T1000 (cell line): Measurements from ENCODE around the gene KIAA0753.
A peak's percentile ranks its signal among the peaks of the same experiment; 100 is the strongest.

Experiments
- DNase-seq: peaks from one replicate; lab custom pipeline; 2025; ENCODE audit warnings: mixed read lengths; lab: John Stamatoyannopoulos, UW

KIAA0753 gene

GRCh38 chr17:6640536-6641246 lies at the start of gene KIAA0753, which contains the start of gene TXNDC17:
Gene KIAA0753 (minus strand): TSS chr17:6640711. CDS start chr17:6635103, 5,608 bp downstream.
Gene TXNDC17 (plus strand): TSS chr17:6641060. CDS start chr17:6641083, 23 bp downstream.
- peak; percentile 86 for DNase-seq

GRCh38 chr17:6688944-6689343 lies 48.4 kb upstream of the KIAA0753 start:
- no peak for DNase-seq

- DNase-seq, result no peak
Measured at GRCh38 chr17:6686026-6686425, 45.5 kb upstream of the KIAA0753 start.

GRCh38 chr17:6684881-6685767 lies 44.6 kb upstream of the KIAA0753 start:
- no peak for DNase-seq

DNA sequence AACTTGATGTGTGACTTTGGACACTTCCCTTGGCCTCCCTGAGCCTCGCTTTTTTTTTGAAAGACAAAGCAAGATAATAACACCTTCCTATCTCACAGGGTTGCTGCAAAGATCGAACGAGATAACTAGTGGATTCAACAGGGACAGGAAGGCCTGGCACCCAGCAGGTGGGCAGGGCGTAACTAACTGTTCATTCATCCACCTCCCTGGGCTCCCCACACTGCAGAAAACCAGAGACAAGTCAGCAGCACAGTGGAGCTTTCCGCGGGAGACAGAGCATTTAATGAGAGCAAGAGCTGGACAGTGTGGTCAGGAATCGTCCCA lies 43.9 kb upstream of the KIAA0753 start:
- DNase-seq, result no peak

DNA sequence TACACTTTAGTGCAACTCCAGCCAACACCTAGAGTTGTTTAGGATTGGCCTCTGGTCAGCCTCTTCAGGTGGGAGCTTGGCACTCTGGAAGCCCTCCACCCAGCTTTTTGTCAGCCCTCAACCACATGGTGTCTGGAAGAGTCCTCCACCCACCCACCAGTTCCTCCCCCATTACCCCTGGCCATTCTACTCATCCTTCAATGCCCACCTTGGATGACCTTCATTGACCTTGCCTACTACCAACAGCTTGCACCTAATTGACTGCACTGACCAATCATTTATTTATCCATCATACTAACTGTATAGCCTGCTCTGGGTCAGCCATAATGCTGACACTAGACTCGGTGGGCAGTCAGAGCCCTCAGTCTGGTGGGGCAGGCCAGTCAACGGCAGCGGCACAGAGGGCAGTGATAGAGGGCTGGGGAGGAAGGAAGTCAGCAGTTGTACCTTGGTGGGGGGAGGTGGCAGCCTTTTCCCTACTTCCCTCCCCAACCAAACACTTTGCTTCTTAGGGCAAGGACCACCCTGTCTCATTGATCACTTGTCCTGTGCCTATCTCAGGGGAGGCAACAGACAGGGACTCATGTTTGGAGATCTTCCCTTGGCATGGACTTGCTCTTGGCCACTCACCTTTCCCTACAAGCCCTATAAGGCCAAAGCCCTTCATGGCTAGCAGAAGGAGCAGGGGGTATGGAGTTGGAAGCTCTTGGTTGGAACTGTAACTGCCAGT lies 43.4 kb upstream of the KIAA0753 start:
- no peak for DNase-seq

DNA sequence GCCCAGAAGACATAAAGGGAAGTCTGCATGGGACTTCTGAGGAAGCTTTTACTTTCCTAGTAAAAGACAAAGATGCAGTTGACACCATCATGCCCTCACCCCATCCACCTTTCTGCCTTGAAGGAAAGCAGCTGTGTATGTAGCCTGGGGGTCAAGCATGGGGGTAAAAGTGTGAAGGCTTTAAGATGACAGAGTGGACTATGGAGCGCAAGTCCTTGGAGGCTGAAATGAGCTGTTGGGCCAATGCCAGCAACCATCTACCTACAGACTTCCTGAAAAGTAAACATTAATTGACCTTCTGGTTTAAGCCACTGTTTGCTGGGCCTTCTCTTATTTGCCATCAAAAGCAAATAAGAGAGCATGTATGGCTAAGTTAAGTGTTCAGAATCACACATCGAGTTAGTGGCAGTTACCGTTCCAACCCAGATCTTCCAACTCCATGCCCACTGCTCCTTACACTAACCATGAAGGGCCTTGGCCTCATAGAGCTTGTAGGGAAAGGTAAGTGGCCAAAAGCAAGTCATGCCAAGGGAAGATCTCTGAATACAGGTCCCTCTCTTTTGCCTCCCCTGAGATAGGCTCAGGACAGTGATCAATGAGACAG lies 42.7 kb upstream of the KIAA0753 start:
- no peak for DNase-seq

DNA sequence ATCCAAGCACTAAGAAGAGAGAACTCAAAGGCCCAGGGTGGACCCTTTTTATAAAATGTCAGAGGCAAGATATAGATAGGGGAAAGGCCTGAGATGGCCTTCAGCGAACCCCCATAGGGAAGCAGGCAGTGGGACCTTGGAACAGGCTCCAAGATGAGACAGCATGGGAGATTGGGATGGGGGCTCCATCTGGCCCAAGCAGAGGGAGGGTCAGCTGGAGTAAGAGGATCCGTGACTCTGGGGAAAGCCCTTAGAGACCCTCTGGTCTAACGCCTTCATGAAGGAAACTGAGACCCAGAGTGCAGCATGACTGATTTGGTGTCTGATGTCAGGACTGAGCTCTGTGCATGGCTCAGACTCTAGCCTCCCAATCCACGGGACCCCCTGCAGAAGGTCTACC lies 41.8 kb upstream of the KIAA0753 start:
- DNase-seq, result no peak

DNA sequence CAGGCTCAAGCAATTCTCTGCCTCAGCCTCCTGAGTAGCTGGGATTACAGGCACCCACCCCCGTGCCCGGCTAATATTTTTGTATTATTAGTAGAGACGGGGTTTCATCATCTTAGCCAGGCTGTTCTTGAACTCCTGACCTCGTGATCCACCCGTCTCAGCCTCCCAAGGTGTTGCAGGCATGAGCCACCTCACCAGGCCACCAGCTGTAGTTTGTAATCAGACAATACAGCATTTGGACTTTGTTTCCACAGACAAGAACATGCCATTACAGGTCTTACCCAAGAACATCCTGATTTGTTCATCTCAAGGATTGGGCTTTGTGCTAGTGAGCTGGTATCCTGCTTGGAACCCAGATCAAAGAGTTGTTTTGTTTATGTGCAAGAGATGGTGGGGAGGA lies 41.2 kb upstream of the KIAA0753 start:
- DNase-seq, result no peak

- DNase-seq, result no peak
Measured at GRCh38 chr17:6681176-6681575, 40.7 kb upstream of the KIAA0753 start.

DNA sequence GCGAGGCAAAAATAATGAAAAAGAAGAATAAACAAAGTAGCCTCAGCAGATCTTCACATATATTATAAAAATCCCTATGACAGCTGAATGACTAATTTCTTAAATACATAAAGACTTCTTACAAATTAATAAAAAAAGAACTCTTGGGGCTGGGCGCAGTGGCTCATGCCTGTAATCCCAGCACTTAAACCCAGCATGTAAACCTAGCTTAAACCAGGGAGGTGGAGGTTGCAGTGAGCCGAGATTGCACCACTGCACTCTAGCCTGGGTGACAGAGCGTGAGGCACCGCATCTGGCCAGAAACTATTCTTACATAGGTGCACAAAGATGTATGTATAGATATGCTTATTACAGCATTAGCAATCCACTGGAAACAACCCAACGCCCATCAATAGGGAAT lies 38.7 kb upstream of the KIAA0753 start:
- no peak for DNase-seq

DNA sequence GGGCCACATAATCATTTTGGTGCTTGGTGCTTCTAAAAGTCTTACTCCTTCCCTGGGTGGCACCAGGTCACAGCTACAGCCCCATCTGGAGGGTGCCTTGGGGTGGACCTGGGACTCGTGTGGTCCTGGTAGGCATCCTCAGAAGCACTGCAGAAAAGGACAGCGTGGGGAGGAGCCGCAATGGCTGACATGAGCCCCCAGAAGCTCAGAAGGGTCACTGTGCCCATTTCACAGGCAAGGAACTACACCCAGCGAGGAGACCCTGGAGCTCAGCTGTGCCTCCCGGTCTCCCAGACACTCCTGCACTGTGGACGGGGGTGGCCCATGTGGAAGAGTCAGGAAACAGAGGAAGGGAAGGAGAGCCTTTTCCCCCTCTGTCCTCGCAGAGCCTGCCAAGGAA lies 37.4 kb upstream of the KIAA0753 start:
- DNase-seq, result no peak

DNA sequence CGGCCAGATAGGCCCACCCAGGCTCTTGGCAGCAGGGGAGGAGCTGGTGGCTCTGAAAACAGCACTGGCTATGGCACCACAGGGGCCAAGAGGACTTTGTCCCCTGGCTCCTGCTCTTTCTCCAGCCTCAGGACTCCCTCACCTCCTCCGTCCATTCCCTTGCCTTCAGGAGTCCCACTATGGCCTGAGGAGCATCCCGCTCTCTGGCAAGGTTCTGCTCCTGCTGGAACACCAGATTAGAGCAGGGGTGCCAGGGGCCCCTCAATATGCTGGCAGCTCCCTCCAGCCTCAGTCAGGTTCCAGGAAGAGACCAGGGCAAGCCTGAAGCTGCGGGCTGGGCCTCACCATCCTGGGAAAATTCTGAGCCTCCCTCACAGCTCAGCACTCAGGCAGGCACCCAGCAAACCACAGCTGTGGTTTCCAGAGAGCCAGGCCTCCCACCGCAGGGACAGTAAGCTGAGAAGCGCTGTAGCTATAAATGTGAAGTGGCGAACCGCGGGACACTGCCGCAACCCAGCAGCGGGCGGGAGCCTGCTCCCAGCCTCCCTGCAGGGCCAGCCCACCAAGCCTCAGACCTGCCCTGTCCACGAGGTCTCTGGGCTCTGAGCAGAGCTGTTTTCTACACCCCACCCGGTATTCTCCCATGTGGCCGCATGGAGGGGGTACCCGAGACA lies 36.8 kb upstream of the KIAA0753 start:
- no peak for DNase-seq

DNA sequence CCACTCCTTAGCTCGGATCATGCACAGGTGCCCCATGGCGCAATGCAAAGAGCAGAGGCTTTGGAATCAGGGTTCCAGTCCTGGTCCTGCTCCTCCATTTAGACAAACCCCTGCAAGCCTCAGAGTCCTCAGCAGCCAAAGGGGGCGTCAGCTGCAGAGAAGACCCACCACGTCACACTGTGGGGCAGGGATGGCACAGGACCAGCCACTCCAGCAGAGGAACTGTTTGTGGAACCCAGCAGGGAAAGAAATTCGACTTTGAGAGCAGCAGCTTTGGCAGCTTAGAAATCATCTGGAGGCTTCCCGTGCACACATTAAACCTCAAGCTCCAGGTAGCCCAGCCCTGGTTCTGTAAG lies 36.3 kb upstream of the KIAA0753 start:
- DNase-seq, result no peak

- no peak for DNase-seq
Measured at GRCh38 chr17:6675201-6675825, 34.8 kb upstream of the KIAA0753 start.

DNA sequence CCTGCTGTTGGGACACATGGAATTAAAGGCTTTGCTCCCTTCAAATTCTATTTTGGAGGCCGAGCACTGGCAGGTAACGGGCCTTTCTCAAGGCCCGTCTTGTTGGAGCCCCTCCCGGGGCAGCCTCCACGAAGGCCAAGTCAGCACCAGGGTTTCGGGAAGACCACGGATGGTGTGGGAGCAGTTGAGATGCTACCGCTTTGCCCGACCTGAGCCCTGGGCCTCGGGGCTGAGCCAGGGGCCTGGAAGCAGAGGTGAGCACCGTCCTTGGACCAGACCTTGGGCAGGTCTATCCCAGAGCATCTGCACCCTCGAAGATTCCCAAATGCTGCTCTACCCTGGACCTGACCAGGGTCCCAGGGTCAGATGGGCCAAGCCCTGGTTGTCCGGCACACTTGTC lies 34.1 kb upstream of the KIAA0753 start:
- DNase-seq, result no peak

DNA sequence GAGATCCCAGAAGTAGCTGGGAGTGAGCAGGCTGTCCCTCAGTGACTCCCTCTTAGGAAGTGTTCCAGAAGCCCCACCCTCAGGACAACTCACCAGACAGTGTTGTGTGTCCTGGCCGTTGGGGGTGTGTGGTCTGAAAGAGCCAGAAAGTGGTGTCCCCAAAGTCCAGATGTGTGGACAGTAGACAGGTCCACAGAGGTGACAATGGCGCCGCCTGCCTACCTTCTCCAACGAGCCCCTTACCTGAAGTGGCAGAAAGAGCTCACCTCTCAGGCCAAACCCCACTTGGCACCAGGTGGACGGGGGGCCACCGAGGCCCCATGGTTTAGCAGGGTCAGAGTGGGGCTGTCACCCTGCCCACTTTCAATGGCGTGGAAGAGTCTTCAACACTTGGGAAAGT lies 30.9 kb upstream of the KIAA0753 start:
- DNase-seq, result no peak

- DNase-seq, result no peak
Measured at GRCh38 chr17:6670999-6671398, 30.5 kb upstream of the KIAA0753 start.

GRCh38 chr17:6670571-6670970 lies 30.1 kb upstream of the KIAA0753 start:
- no peak for DNase-seq

DNA sequence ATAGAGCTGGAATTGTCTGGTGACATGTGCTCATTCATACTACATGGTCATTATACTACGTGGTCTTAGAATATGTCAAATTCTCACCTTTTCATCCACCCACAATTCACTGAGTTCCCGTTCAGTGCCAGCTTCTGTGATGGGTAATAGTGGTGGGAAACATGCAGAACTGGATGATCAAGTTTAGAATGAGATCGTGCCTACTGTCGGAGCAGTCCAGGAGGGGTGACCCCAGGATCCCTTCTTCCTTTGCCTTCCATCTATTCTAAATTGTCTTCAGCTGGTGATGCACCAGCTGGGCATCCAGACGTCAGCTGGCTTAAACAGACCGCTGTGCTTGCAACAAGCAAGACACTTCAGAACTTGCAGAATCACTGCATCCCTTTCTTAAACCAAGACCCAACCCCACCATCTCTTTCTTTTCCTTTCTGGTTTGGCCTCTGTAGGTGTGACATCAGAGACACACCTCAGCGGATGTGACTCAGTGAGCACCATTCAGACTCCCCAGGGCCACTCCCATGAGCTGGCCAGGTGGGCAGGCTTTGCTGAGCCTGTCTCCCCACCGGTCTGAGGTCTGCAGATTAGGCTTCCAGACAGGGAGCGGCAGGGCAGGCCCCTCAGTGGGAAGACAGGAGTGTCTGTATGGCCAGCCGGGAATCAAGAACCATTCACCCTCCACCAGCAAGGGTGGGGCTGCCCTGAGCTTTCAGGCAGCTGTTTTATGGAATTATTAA lies 29.1 kb upstream of the KIAA0753 start:
- DNase-seq, result no peak
